A549 (cell line): ENCODE measurements around the gene PALLD. TPM values are rescaled to one million over a fixed set of nuclear protein-coding genes. Genes with fewer than 3 reads are reported as not detected.

Experiments
- ATAC-seq, 2 experiments: fragments of 200-7000 bp in 1 of 2; fragments of >200 bp in 1 of 2; cut with Nextera tagmentation in 1 of 2; cut with Tn5 transposase in 1 of 2; 3 replicates each; pipeline versions ENCODE4 v1.8.0 to v1.9.1; 2018 to 2020; ENCODE audit warnings: mild to moderate bottlenecking in 1 of 2, moderate library complexity in 1 of 2
- CTCF ChIA-PET: fragments of 300-600 bp; sonication (Branson Sonifier 250); formaldehyde crosslinking; extraction: SDS; loops from one replicate; lab custom pipeline; 2021; ENCODE audit warnings: antibody characterized with exemption, inconsistent platforms; lab: Yijun Ruan, JAX
- POLR2A ChIA-PET: fragments of 350-600 bp; formaldehyde crosslinking; extraction: SDS; loops from one replicate; lab custom pipeline; 2021; ENCODE audit warnings: antibody characterized with exemption, inconsistent platforms; lab: Yijun Ruan, JAX
- DNase-seq, 2 experiments: peaks; one replicate each; pipeline versions ENCODE4 v3.0.0 to v3.0.0-alpha.2; 2011 to 2016; ENCODE audit warnings: low read depth in 1 of 2, low spot score in 1 of 2
- FAIRE-seq: peaks from 2 replicates; lab custom pipeline; 2011; peaks lifted over from hg19 to GRCh38; lab: Jason Lieb, UNC
- H3K27ac ChIP-seq, 2 experiments: fragments of >200 bp; sonication (Bioruptor Twin); formaldehyde crosslinking; 3 replicates each; pipeline ENCODE4 v1.5.1; 2016 to 2017
- H3K4me1 ChIP-seq: fragments of >200 bp; sonication (Bioruptor Twin); formaldehyde crosslinking; 3 replicates; pipeline ENCODE4 v1.6.1; 2016
- H3K4me2 ChIP-seq: fragments of >200 bp; sonication (Bioruptor Twin); formaldehyde crosslinking; 3 replicates; pipeline ENCODE4 v1.6.1; 2016
- H3K4me3 ChIP-seq: fragments of >200 bp; sonication (Bioruptor Twin); formaldehyde crosslinking; 3 replicates; pipeline ENCODE4 v1.5.1; 2016
- H3K9me3 ChIP-seq: fragments of >200 bp; sonication (Bioruptor Twin); formaldehyde crosslinking; 3 replicates; pipeline ENCODE4 v1.6.1; 2016
- ATOH8 ChIP-seq: fragments of 250-450 bp; sonication (Bioruptor Pico); IDR thresholded peaks from 2 replicates; pipeline ENCODE4 v1.5.0; 2020; ENCODE audit warnings: low read depth, mild to moderate bottlenecking, moderate library complexity
- BHLHE40 ChIP-seq: IDR thresholded peaks from 2 replicates; pipeline ENCODE4 v1.6.1; 2012; ENCODE audit warnings: low read depth, low read length, inconsistent platforms
- CBX8 ChIP-seq: fragments of 200-600 bp; sonication (generic); IDR thresholded peaks from 2 replicates; pipeline ENCODE4 v1.6.1; 2016
- CHD2 ChIP-seq: fragments of 150-350 bp; IDR thresholded peaks from 2 replicates; pipeline ENCODE4 v1.6.1; 2014; ENCODE audit warnings: low read length; ENCODE audit not compliant: partially characterized antibody
- CHD4 ChIP-seq: fragments of 200-600 bp; sonication (generic); IDR thresholded peaks from 2 replicates; pipeline ENCODE4 v1.6.1; 2016; ENCODE audit warnings: antibody characterized with exemption, mild to moderate bottlenecking, borderline replicate concordance
- CTCF ChIP-seq: fragments of >200 bp; sonication (Bioruptor Twin); formaldehyde crosslinking; IDR thresholded peaks from 3 replicates; pipeline ENCODE4 v1.5.1; 2016
- EHF ChIP-seq: fragments of 250-450 bp; sonication (Bioruptor Pico); IDR thresholded peaks from 2 replicates; pipeline ENCODE4 v1.5.0; 2020; ENCODE audit warnings: mild to moderate bottlenecking
- EP300 ChIP-seq, 2 experiments: fragments of >200 bp; sonication (Bioruptor Twin); formaldehyde crosslinking; IDR thresholded peaks; 2 replicates in 1 of 2; 3 replicates in 1 of 2; pipeline ENCODE4 v1.6.1; 2016 to 2017
- FOSB ChIP-seq: fragments of 250-450 bp; sonication (Bioruptor Pico); IDR thresholded peaks from 2 replicates; pipeline ENCODE4 v1.5.0; 2020; ENCODE audit warnings: mild to moderate bottlenecking, moderate library complexity
- FOXS1 ChIP-seq: fragments of 250-450 bp; sonication (Bioruptor Pico); IDR thresholded peaks from 2 replicates; pipeline ENCODE4 v1.5.0; 2020; ENCODE audit warnings: mild to moderate bottlenecking, moderate library complexity
- GATA3 ChIP-seq: IDR thresholded peaks from 2 replicates; pipeline ENCODE4 v1.6.1; 2012; ENCODE audit warnings: borderline replicate concordance
- HOXB5 ChIP-seq: fragments of 250-450 bp; sonication (Bioruptor Pico); IDR thresholded peaks from 2 replicates; pipeline ENCODE4 v1.5.0; 2020; ENCODE audit warnings: mild to moderate bottlenecking, moderate library complexity
- JUN ChIP-seq, 2 experiments: fragments of >200 bp; sonication (Bioruptor Twin); formaldehyde crosslinking; IDR thresholded peaks; 2 replicates in 1 of 2; 3 replicates in 1 of 2; pipeline ENCODE4 v1.6.1; 2016 to 2017
- KDM5A ChIP-seq: fragments of 200-600 bp; sonication (generic); IDR thresholded peaks from 2 replicates; pipeline ENCODE4 v1.6.1; 2016; ENCODE audit warnings: antibody characterized with exemption, mild to moderate bottlenecking
- MYC ChIP-seq: IDR thresholded peaks from 2 replicates; pipeline ENCODE4 v1.6.1; 2012; ENCODE audit warnings: mild to moderate bottlenecking, inconsistent platforms, low read length, improper control_type of control experiment, borderline replicate concordance
- NR3C1 ChIP-seq: fragments of >200 bp; sonication (Bioruptor Twin); formaldehyde crosslinking; IDR thresholded peaks from 3 replicates; pipeline ENCODE4 v1.6.1; 2017
- POLR2AphosphoS2 ChIP-seq: conservative IDR thresholded peaks from 2 replicates; pipeline ENCODE4 v1.6.1; 2012; ENCODE audit warnings: low read length, improper control_type of control experiment, inconsistent platforms
- RCOR1 ChIP-seq: fragments of 150-350 bp; IDR thresholded peaks from 2 replicates; pipeline ENCODE4 v1.6.1; 2014; ENCODE audit warnings: antibody characterized with exemption, low read length, low read depth
- RNF2 ChIP-seq: fragments of 200-600 bp; sonication (generic); IDR thresholded peaks from 2 replicates; pipeline ENCODE4 v1.6.1; 2016; ENCODE audit warnings: low read depth, mild to moderate bottlenecking, antibody characterized with exemption, moderate library complexity, borderline replicate concordance
- SREBF2 ChIP-seq: fragments of 450-650 bp; IDR thresholded peaks from 2 replicates; pipeline ENCODE4 v1.6.1; 2014; ENCODE audit warnings: mild to moderate bottlenecking, moderate library complexity
- USF2 ChIP-seq: fragments of 450-650 bp; IDR thresholded peaks from 2 replicates; pipeline ENCODE4 v1.6.1; 2014; ENCODE audit warnings: antibody characterized with exemption
- ZC3H11A ChIP-seq: fragments of 450-650 bp; IDR thresholded peaks from 2 replicates; pipeline ENCODE4 v1.6.1; 2014; ENCODE audit warnings: antibody characterized with exemption, mild to moderate bottlenecking
- ZNF302 ChIP-seq: fragments of 250-450 bp; sonication (Bioruptor Pico); IDR thresholded peaks from 2 replicates; pipeline ENCODE4 v1.9.0; 2021; ENCODE audit warnings: inconsistent platforms, mild to moderate bottlenecking, moderate library complexity
- ZSCAN20 ChIP-seq: fragments of 250-450 bp; sonication (Bioruptor Pico); IDR thresholded peaks from 2 replicates; pipeline ENCODE4 v1.8.0; 2022; ENCODE audit warnings: mild to moderate bottlenecking, moderate library complexity
- WGBS: methylation state at CpG from one replicate; pipeline ENCODE4 v1.1.6; 2017; ENCODE audit errors: missing lambda C conversion rate; 5-methylcytosine and 5-hydroxymethylcytosine counted together
- polyA plus RNA-seq, 4 experiments: library from polyadenylated mRNA; depleted of rRNA in 3 of 4; stranded (reverse); fragments of >200 nt; fragmentation: RNase III in 1 of 4; extraction: RNeasy Plus Mini Kit Qiagen cat#74134 plus additional on column Dnase treatment in 1 of 4; gene quantifications; 2 replicates in 3 of 4; 3 replicates in 1 of 4; pipeline ENCODE4 v1.2.3, GENCODE V29; 2011 to 2017
- TF ChIP-seq, protein P1 (sequence below): fragments of 150-350 bp; IDR thresholded peaks from 2 replicates; pipeline ENCODE4 v1.6.1; 2014; ENCODE audit warnings: low read depth, mild to moderate bottlenecking, low read length

Gene PALLD
- polyA plus RNA-seq, 2 of the 4 experiments (the other 2 are of a cell fraction): 88.8 to 113 TPM

DNA sequence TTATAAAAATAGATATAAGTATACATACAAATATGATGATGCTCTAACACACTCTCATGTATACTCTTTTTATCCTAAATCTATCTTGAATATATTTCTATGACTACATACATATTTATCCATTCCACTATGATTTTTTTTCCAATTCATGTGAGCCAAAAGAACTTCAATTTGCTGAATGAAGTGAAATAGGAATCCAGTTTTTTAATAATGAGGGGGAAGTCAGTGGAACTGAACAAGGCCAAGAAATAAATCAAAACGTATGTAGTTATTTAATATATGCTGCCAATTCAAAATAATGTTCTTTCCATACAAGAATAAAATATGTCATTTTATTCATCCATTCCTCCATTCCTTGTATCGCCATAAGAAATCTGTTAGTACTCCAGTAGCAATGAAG lies 6.1 kb upstream of the PALLD start:
- H3K4me1 ChIP-seq: peaks cover 33% of the 10 kb centered on the region
- peak overlapping the region; percentile 47; the same call in 2 of the 3 replicates for H3K4me3 ChIP-seq
- WGBS: 88% methylated on average over 2 of the region's 2 CpGs
- no peak for FAIRE-seq
- DNase-seq: no peak
- H3K27ac ChIP-seq: peak overlapping the region; percentile 78 to 92
- POLR2A ChIA-PET: no interaction called here
- CTCF ChIA-PET: no interaction called here
- no peak for TF ChIP-seq EHF
- no peak for TF ChIP-seq CHD2
- TF ChIP-seq HOXB5 (CRISPR knock-in tag): no peak
- no peak for TF ChIP-seq USF2
- no peak for TF ChIP-seq CTCF
- no peak for TF ChIP-seq ATOH8 (CRISPR knock-in tag)
- no peak for TF ChIP-seq RCOR1
- TF ChIP-seq BHLHE40: no peak
- TF ChIP-seq, protein P1, sequence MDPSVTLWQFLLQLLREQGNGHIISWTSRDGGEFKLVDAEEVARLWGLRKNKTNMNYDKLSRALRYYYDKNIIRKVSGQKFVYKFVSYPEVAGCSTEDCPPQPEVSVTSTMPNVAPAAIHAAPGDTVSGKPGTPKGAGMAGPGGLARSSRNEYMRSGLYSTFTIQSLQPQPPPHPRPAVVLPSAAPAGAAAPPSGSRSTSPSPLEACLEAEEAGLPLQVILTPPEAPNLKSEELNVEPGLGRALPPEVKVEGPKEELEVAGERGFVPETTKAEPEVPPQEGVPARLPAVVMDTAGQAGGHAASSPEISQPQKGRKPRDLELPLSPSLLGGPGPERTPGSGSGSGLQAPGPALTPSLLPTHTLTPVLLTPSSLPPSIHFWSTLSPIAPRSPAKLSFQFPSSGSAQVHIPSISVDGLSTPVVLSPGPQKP: no peak
- TF ChIP-seq FOSB (CRISPR knock-in tag): no peak
- TF ChIP-seq EP300 (IDR thresholded peaks at IDR 0.05): no peak
- no peak for ATAC-seq
- peak overlapping the region; percentile 98 for H3K4me2 ChIP-seq
- no peaks in the 10 kb centered on the region; the same call in 2 of the 3 replicates for H3K9me3 ChIP-seq

DNA sequence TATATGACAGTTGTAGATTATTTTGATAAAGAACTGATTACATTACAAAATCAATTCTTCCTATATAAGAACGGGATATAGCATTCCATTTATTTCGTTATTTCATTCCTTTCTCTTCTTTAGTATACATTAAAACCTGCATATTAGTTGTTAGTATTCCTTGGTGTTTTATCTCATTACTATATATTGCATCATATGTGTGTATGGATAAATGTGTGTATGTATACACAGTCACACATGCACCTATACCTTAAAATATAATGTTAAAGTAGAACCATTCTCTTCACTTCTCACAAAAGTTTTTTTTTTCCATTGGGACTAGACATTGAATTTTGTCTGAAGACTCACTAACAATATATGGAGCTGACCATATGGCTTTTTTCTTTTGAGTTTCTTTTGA lies 5.3 kb upstream of the PALLD start:
- WGBS: 89% methylated on average over 2 of the region's 2 CpGs
- FAIRE-seq: no peak

GRCh38 chr4:168498251-168498650 lies 1.4 kb downstream of the PALLD start:
- TF ChIP-seq NR3C1: no peak
- TF ChIP-seq POLR2AphosphoS2: no peak
- TF ChIP-seq SREBF2: no peak
- Histone ChIP-seq H3K27ac (peak overlapping the region in 1 of 2 experiments; percentile 37; a peak in 2 of 6 replicates), H3K4me3 (no peak overlapping the region), H3K4me2 (peak overlapping the region; percentile 2; the same call in 1 of the 3 replicates), H3K9me3 (no peaks in the 10 kb centered on the region), H3K4me1 (peaks cover 62% of the 10 kb centered on the region)
- ChIA-PET POLR2A (no interaction called here), CTCF (interaction anchor here (1.4 to 1.6 kb wide), 2 partner anchors 17 to 426 kb away, joined by 3 to 4 read pairs; no protein-coding TSS in a partner anchor)
- ATAC-seq (no peak), FAIRE-seq (no peak), DNase-seq (no peak)

More for the DNA sequence above, 5.3 kb upstream of the PALLD start:
- ChIA-PET CTCF (no interaction called here), POLR2A (no interaction called here)
- DNase-seq (no peak), ATAC-seq (no peak)
- H3K4me1 ChIP-seq: peaks cover 27% of the 10 kb centered on the region
- no peak for TF ChIP-seq ATOH8 (CRISPR knock-in tag)
- TF ChIP-seq GATA3: no peak
- no peak for TF ChIP-seq RNF2
- TF ChIP-seq EHF: no peak
- no peak for TF ChIP-seq KDM5A
- TF ChIP-seq MYC: no peak
- no peak for TF ChIP-seq ZSCAN20
- TF ChIP-seq ZNF302 (CRISPR knock-in tag): no peak
- no peak for TF ChIP-seq CBX8
- no peak for TF ChIP-seq JUN (IDR thresholded peaks at IDR 0.05)
- TF ChIP-seq CHD4: no peak
- no peak for TF ChIP-seq FOXS1 (CRISPR knock-in tag)
- no peak for TF ChIP-seq ZC3H11A
- TF ChIP-seq SREBF2: no peak
- TF ChIP-seq, all 56 proteins: peak for 0
- peak overlapping the region; percentile 78 to 92; a peak in 4 of 6 replicates for H3K27ac ChIP-seq
- H3K4me2 ChIP-seq: no peak overlapping the region
- H3K4me3 ChIP-seq: no peak overlapping the region
- no peaks in the 10 kb centered on the region; the same call in 2 of the 3 replicates for H3K9me3 ChIP-seq
